ENCODE data around the gene SMC1A. TPM values are rescaled to one million over a fixed set of nuclear protein-coding genes. Genes with fewer than 3 reads are reported as not detected.

Gene SMC1A
- total RNA-seq, 1 donor from 2014 or later: 14.6 TPM

GRCh38 chrX:53340852-53341645 is 81.4 kb downstream of the SMC1A start:
- no peak for DNase-seq (ENCODE audit: low read depth in 2 of 2)

GRCh38 chrX:53337101-53337500 is 85.4 kb downstream of the SMC1A start:
- DNase-seq (ENCODE audit: low read depth in 2 of 2): no peak

GRCh38 chrX:53333853-53334252 is 88.6 kb downstream of the SMC1A start:
- no peak for DNase-seq (ENCODE audit: low read depth in 2 of 2)

GRCh38 chrX:53332204-53332603 is 90.2 kb downstream of the SMC1A start:
- no peak for DNase-seq (ENCODE audit: low read depth in 2 of 2)

- no peak for DNase-seq (ENCODE audit: low read depth in 2 of 2)
These were observed 92.1 kb downstream of the SMC1A start for GRCh38 chrX:53330331-53330730.

- DNase-seq (ENCODE audit: low read depth in 2 of 2): no peak
These were observed 97.7 kb downstream of the SMC1A start for GRCh38 chrX:53324803-53325202.

Other genes with a start within 250 kb of the SMC1A start
- 86.8 and 152 TPM in 2 replicates for gene KDM5C, start 197.4 kb downstream of the SMC1A start, total RNA-seq
- gene IQSEC2, start 141.1 kb downstream of the SMC1A start, total RNA-seq: 0.39 and 0.76 TPM in 2 replicates
- 0.13 TPM in 2 replicates for gene RIBC1, start 219 bp upstream of the SMC1A start, total RNA-seq
- gene HSD17B10, start 11.7 kb upstream of the SMC1A start, total RNA-seq: 66.9 and 70.2 TPM in 2 replicates

All from dermis microvascular lymphatic vessel endothelial cell (primary cell).